ENCODE data around the gene TEX261. TPM values are rescaled to one million over a fixed set of nuclear protein-coding genes. Genes with fewer than 3 reads are reported as not detected.
"Not testable (repeated sequence)": the region's sequence is repeated elsewhere in the genome, so short reads cannot be mapped to it uniquely, and the experiment has no call there.

The TEX261 gene
- total and polyA plus RNA-seq, 2 donors (not counting 3 experiments of a cell fraction or from before 2014, with no cell fraction given): 71.2 to 98.1 TPM

DNA sequence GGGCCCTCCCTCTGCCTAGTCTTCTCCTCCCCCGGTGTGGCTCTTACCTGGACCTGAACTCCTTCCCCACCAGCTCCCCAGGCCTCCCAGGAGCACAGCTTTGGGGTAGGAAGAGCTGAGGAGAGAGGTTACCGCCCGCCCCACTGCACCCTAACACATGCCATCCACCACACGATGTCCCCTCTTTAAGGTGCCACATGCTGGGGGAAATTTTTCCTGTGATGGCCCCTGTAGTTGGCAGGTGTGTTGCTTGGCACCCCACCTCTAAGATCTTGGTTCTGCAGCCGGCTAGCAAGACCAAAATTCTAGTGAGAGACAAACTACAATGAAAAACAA is 6.9 kb upstream of the TEX261 start:
- no peaks in the 10 kb centered on the region for H3K9me1 ChIP-seq (replicated peaks; ENCODE audit: control insufficient read depth, extremely low read depth, insufficient read depth, low read length)
- no peaks in the 10 kb centered on the region for H3K79me2 ChIP-seq (ENCODE audit: control insufficient read depth, insufficient read depth, low read length)
- no peaks in the 10 kb centered on the region for H4K20me1 ChIP-seq (replicated peaks; ENCODE audit: control insufficient read depth, extremely low read depth, insufficient read depth, low read length)
- intact Hi-C loops (cut with micrococcal nuclease): loop anchor here (1.0 kb wide), 1 partner anchor 36 kb away; no protein-coding TSS in a partner anchor
- no peak for FAIRE-seq
- ChIA-PET POLR2A (no interaction called here), CTCF (interaction anchor here (0.6 to 3.6 kb wide), 26 partner anchors 9 to 1147 kb away, joined by 3 to 65 read pairs (median 5); partner anchors contain the start of genes ANKRD53, FIGLA, NAGK and ZNF638)
- H3K4me1 ChIP-seq (ENCODE audit: control insufficient read depth, extremely low read depth, insufficient read depth, low read length): no peaks in the 10 kb centered on the region
- no peak overlapping the region for H3K9ac ChIP-seq (replicated peaks; ENCODE audit: extremely low read depth, insufficient read depth, low read length)
- H3K4me3 ChIP-seq (replicated peaks in 1 of 3; ENCODE audit: insufficient read depth in 1 of 3, low read depth in 1 of 3, low read length in 3 of 3): no peak overlapping the region
- peaks cover 4 to 5% of the 10 kb centered on the region in 2 experiments for H3K27me3 ChIP-seq (ENCODE audit: control insufficient read depth in 2 of 2, insufficient read depth in 2 of 2, low read length in 2 of 2)
- BruUV-seq (replicated peaks): no TSS peak
- H3K9me3 ChIP-seq (replicated peaks; ENCODE audit: control insufficient read depth, insufficient read depth, low read length): no peaks in the 10 kb centered on the region
- no peak for DNase-seq (ENCODE audit: low read depth, low spot score)
- TF ChIP-seq MYC (IDR thresholded peaks at IDR 0.05; ENCODE audit: low read depth, low read length) (no peak), EZH2 (IDR thresholded peaks at IDR 0.05; ENCODE audit: borderline replicate concordance, low read depth, low read length, severe bottlenecking) (no peak), FOS (IDR thresholded peaks at IDR 0.05; ENCODE audit: borderline replicate concordance, insufficient read depth, low read length) (no peak), POLR2AphosphoS5 (IDR thresholded peaks at IDR 0.05; ENCODE audit: insufficient read depth, low read depth, low read length) (no peak)
- no peak overlapping the region for H3K27ac ChIP-seq (ENCODE audit: insufficient read depth, low read depth, low read length)
- no peak overlapping the region for H2AFZ ChIP-seq (ENCODE audit: low read depth, low read length)
- no peak overlapping the region for H3K4me2 ChIP-seq (ENCODE audit: insufficient read depth, low read length)
- dilution Hi-C loops (cut with MboI; ENCODE audit: extremely low pct_ligation_motif_present, low sequenced_read_pairs): no loop called here
- no peaks in the 10 kb centered on the region for H3K36me3 ChIP-seq (ENCODE audit: control insufficient read depth in 2 of 2, extremely low read depth in 1 of 2, insufficient read depth in 2 of 2, low read length in 2 of 2)

DNA sequence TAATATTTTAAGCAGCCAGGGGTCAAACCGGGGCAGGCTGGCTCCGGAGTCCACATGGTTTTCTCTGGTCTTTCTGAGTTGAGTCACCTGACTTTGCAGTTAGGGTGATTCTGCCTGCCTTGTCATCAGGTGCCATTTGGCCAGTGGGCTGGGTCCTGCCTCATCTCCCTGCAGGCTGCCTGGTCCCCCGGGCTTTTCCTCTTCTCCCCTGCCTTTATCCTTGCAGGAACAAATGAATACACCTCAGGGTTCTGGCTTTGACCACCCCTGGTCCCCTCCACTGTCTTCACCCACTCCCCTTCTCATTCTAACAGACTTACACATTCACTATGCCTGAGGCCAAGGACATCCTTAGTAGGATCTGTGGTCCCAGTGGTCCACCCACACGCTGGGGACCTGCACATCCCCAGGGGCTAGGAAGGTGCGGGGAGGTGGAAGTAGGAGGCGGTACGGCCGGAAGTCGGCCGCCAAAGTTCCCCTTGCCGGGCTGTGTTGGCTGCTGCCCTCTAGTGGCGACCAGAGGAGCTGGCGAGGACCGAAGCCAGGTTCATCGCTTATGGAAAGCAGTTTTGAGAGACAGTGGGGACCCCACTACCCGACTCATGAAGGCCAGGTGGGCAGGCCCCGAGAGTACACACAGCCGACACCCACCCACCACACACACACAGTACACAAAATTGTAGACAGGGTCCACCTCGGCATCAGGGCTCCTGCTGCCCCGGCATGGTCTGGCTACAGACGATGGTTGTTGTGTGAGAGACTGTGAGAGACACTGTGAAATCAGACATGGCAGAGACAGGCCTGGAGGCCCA is 6.3 kb upstream of the TEX261 start:
- Histone ChIP-seq H4K20me1 (replicated peaks; ENCODE audit: control insufficient read depth, extremely low read depth, insufficient read depth, low read length) (no peaks in the 10 kb centered on the region), H3K27ac (ENCODE audit: insufficient read depth, low read depth, low read length) (no peak overlapping the region), H2AFZ (ENCODE audit: low read depth, low read length) (peak overlapping the region; percentile 96), H3K4me1 (ENCODE audit: control insufficient read depth, extremely low read depth, insufficient read depth, low read length) (no peaks in the 10 kb centered on the region), H3K9ac (replicated peaks; ENCODE audit: extremely low read depth, insufficient read depth, low read length) (no peak overlapping the region), H3K9me1 (replicated peaks; ENCODE audit: control insufficient read depth, extremely low read depth, insufficient read depth, low read length) (no peaks in the 10 kb centered on the region), H3K9me3 (replicated peaks; ENCODE audit: control insufficient read depth, insufficient read depth, low read length) (no peaks in the 10 kb centered on the region), H3K4me3 (replicated peaks in 1 of 3; ENCODE audit: insufficient read depth in 1 of 3, low read depth in 1 of 3, low read length in 3 of 3) (no peak overlapping the region), H3K4me2 (ENCODE audit: insufficient read depth, low read length) (no peak overlapping the region), H3K27me3 (ENCODE audit: control insufficient read depth in 2 of 2, insufficient read depth in 2 of 2, low read length in 2 of 2) (peaks cover 4 to 5% of the 10 kb centered on the region in 2 experiments), H3K79me2 (ENCODE audit: control insufficient read depth, insufficient read depth, low read length) (no peaks in the 10 kb centered on the region), H3K36me3 (ENCODE audit: control insufficient read depth in 2 of 2, extremely low read depth in 1 of 2, insufficient read depth in 2 of 2, low read length in 2 of 2) (no peaks in the 10 kb centered on the region)
- peak; percentile 78 for FAIRE-seq
- dilution Hi-C loops (cut with MboI; ENCODE audit: extremely low pct_ligation_motif_present, low sequenced_read_pairs) (no loop called here), intact Hi-C loops (cut with micrococcal nuclease) (loop anchor here (1.0 kb wide), 1 partner anchor 36 kb away; no protein-coding TSS in a partner anchor)
- POLR2A ChIA-PET: no interaction called here
- DNase-seq (ENCODE audit: low read depth, low spot score): peak; percentile 43
- no TSS peak for BruUV-seq (replicated peaks)
- TF ChIP-seq MYC (IDR thresholded peaks at IDR 0.05; ENCODE audit: low read depth, low read length): no peak
- TF ChIP-seq, protein P1, sequence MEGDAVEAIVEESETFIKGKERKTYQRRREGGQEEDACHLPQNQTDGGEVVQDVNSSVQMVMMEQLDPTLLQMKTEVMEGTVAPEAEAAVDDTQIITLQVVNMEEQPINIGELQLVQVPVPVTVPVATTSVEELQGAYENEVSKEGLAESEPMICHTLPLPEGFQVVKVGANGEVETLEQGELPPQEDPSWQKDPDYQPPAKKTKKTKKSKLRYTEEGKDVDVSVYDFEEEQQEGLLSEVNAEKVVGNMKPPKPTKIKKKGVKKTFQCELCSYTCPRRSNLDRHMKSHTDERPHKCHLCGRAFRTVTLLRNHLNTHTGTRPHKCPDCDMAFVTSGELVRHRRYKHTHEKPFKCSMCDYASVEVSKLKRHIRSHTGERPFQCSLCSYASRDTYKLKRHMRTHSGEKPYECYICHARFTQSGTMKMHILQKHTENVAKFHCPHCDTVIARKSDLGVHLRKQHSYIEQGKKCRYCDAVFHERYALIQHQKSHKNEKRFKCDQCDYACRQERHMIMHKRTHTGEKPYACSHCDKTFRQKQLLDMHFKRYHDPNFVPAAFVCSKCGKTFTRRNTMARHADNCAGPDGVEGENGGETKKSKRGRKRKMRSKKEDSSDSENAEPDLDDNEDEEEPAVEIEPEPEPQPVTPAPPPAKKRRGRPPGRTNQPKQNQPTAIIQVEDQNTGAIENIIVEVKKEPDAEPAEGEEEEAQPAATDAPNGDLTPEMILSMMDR (IDR thresholded peaks at IDR 0.05; ENCODE audit: extremely low read depth in 1 of 2, insufficient read depth in 1 of 2, low read depth in 1 of 2, low read length in 2 of 2): peak; percentile 95 to 97
- CTCF ChIA-PET: interaction anchor here (0.6 to 3.6 kb wide), 26 partner anchors 9 to 1148 kb away, joined by 3 to 65 read pairs (median 5); partner anchors contain the start of genes ANKRD53, FIGLA, NAGK and ZNF638

DNA sequence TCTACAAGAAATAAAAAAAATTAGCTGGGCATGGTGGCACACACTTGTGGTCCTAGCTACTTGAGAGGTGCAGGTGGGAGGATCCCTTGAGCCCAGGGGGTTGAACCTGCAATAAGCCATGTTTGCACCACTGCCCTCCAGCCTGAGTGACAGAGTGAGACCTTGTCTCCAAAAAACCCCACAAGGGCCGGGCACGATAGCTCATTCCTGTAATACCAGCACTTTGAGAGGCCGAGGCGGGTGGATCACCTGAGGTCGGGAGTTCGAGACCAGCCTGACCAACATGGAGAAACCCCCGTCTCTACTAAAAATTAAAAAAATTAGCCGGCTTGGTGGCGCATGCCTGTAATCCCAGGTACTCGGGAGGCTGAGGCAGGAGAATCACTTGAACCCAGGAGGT is 5.3 kb upstream of the TEX261 start:
- DNase-seq (ENCODE audit: low read depth, low spot score); H3K9me1 ChIP-seq (replicated peaks; ENCODE audit: control insufficient read depth, extremely low read depth, insufficient read depth, low read length); H3K4me3 ChIP-seq (replicated peaks in 1 of 3; ENCODE audit: insufficient read depth in 1 of 3, low read depth in 1 of 3, low read length in 3 of 3); H2AFZ ChIP-seq (ENCODE audit: low read depth, low read length); H3K9ac ChIP-seq (replicated peaks; ENCODE audit: extremely low read depth, insufficient read depth, low read length); POLR2A ChIA-PET; H3K79me2 ChIP-seq (ENCODE audit: control insufficient read depth, insufficient read depth, low read length); H3K27me3 ChIP-seq (ENCODE audit: control insufficient read depth in 2 of 2, insufficient read depth in 2 of 2, low read length in 2 of 2); BruUV-seq (replicated peaks); FAIRE-seq; H3K4me1 ChIP-seq (ENCODE audit: control insufficient read depth, extremely low read depth, insufficient read depth, low read length); H3K27ac ChIP-seq (ENCODE audit: insufficient read depth, low read depth, low read length); H3K36me3 ChIP-seq (ENCODE audit: control insufficient read depth in 2 of 2, extremely low read depth in 1 of 2, insufficient read depth in 2 of 2, low read length in 2 of 2); dilution Hi-C loops (cut with MboI; ENCODE audit: extremely low pct_ligation_motif_present, low sequenced_read_pairs); H4K20me1 ChIP-seq (replicated peaks; ENCODE audit: control insufficient read depth, extremely low read depth, insufficient read depth, low read length); H3K4me2 ChIP-seq (ENCODE audit: insufficient read depth, low read length); intact Hi-C loops (cut with micrococcal nuclease); H3K9me3 ChIP-seq (replicated peaks; ENCODE audit: control insufficient read depth, insufficient read depth, low read length): not testable (repeated sequence)
- CTCF ChIA-PET: interaction anchor here (1.6 to 3.3 kb wide), 3 partner anchors 15 to 69 kb away, joined by 9 to 43 read pairs (median 9); partner anchors contain the start of gene NAGK

Measured in endothelial cell of umbilical vein (primary cell).